Keratinocyte (primary cell): ENCODE data around the gene KLF5.

Source experiments
- CTCF ChIP-seq, 3 experiments: IDR thresholded peaks in 1 of 3; conservative IDR thresholded peaks in 1 of 3; optimal IDR thresholded peaks in 1 of 3; 2 replicates in 2 of 3; 3 replicates in 1 of 3; pipeline versions ENCODE3 to v1.5.1; 2011; ENCODE audit warnings: low read length in 3 of 3, mild to moderate bottlenecking in 3 of 3, moderate library complexity in 2 of 3, control low read depth in 1 of 3, inconsistent platforms in 1 of 3; ENCODE audit not compliant: insufficient read depth in 2 of 3; ENCODE audit errors: extremely low read depth in 1 of 3
- EZH2 ChIP-seq: IDR thresholded peaks from one replicate; pipeline ENCODE4 v1.6.1; 2012; ENCODE audit warnings: inconsistent platforms, mild to moderate bottlenecking, low read length, moderate library complexity

- no peak for TF ChIP-seq CTCF (optimal IDR thresholded peaks at IDR 0.05 in 1 of 3, IDR thresholded peaks at IDR 0.05 in 1 of 3, conservative IDR thresholded peaks at IDR 0.05 in 1 of 3; ENCODE audit: extremely low read depth in 1 of 3, insufficient read depth in 2 of 3, low read length in 3 of 3)
- TF ChIP-seq EZH2: no peak
Measured at GRCh38 chr13:73073050-73073449, 14.2 kb downstream of the KLF5 start.
